B cell (primary cell): ENCODE results near the gene CEPT1.

Experiments
- CTCF ChIP-seq: fragments of 200-600 bp; IDR thresholded peaks from one replicate; pipeline ENCODE4 v1.8.0; 2022; ENCODE audit warnings: antibody characterized with exemption, mild to moderate bottlenecking
- EZH2 ChIP-seq: IDR thresholded peaks from 2 replicates; pipeline ENCODE4 v1.6.1; 2012; ENCODE audit warnings: borderline replicate concordance, low read depth, mild to moderate bottlenecking, moderate library complexity, low read length; ENCODE audit not compliant: insufficient read depth, poor library complexity, severe bottlenecking

DNA sequence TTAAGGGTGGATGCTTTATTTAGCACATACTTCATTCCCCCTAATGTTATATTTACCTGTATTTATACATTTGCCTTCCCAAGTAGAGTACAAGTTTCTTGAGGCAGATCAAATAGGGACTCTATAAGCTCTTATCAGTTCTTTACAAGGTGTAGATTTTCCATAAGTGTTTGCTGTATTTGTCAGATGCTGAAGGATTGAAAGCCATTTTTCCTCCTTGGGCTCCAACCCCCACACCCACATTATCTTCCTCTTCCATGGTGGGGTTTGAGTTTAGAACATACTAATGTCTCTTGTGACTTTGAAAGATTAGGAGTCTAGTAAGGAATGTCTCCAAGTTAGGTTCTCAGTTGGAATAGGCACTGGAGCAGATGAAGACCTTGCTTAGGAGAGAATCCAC lies 85.1 kb downstream of the CEPT1 start:
- TF ChIP-seq CTCF (no peak), EZH2 (no peak)
